Measurements from ENCODE around the gene FTO. TPM values are rescaled to one million over a fixed set of nuclear protein-coding genes. Genes with fewer than 3 reads are reported as not detected.

FTO gene
- total RNA-seq, 1 donor from 2014 or later = 70.5 TPM

GRCh38 chr16:54009464-54010176 lies 305.7 kb downstream of the FTO start:
- intact Hi-C loops (cut with DNase I) = no loop called here
- DNase-seq (ENCODE audit: extremely low spot score in 2 of 2) = no peak

GRCh38 chr16:54015147-54015546 lies 311.2 kb downstream of the FTO start:
- H3K27me3 ChIP-seq = no peaks in the 10 kb centered on the region
- H3K4me3 ChIP-seq = no peak overlapping the region
- no peak for DNase-seq (ENCODE audit: extremely low spot score in 2 of 2)
- H3K27ac ChIP-seq = no peak overlapping the region
- H3K36me3 ChIP-seq = no peaks in the 10 kb centered on the region
- no peaks in the 10 kb centered on the region for H3K4me1 ChIP-seq
- intact Hi-C loops (cut with DNase I) = no loop called here
- TF ChIP-seq CTCF (IDR thresholded peaks at IDR 0.05) = no peak
- TF ChIP-seq POLR2A (IDR thresholded peaks at IDR 0.05) = no peak
- TF ChIP-seq POLR2AphosphoS5 (IDR thresholded peaks at IDR 0.05; ENCODE audit: insufficient read depth in 1 of 2, low read depth in 1 of 2) = no peak
- no peaks in the 10 kb centered on the region for H3K9me3 ChIP-seq

More at GRCh38 chr16:54009464-54010176, 305.7 kb downstream of the FTO start:
- TF ChIP-seq CTCF (IDR thresholded peaks at IDR 0.05) (no peak), POLR2A (IDR thresholded peaks at IDR 0.05) (no peak), POLR2AphosphoS5 (IDR thresholded peaks at IDR 0.05; ENCODE audit: insufficient read depth in 1 of 2, low read depth in 1 of 2) (no peak)
- H3K4me1 ChIP-seq = no peaks in the 10 kb centered on the region
- H3K27ac ChIP-seq = no peak overlapping the region
- no peak overlapping the region for H3K4me3 ChIP-seq
- no peaks in the 10 kb centered on the region for H3K36me3 ChIP-seq
- no peaks in the 10 kb centered on the region for H3K9me3 ChIP-seq
- H3K27me3 ChIP-seq = no peaks in the 10 kb centered on the region

- no peaks in the 10 kb centered on the region for H3K4me1 ChIP-seq
- H3K27me3 ChIP-seq = no peaks in the 10 kb centered on the region
- DNase-seq (ENCODE audit: extremely low spot score in 2 of 2) = no peak
- intact Hi-C loops (cut with DNase I) = no loop called here
- no peak overlapping the region for H3K27ac ChIP-seq
- H3K9me3 ChIP-seq = no peaks in the 10 kb centered on the region
- H3K4me3 ChIP-seq = no peak overlapping the region
- H3K36me3 ChIP-seq = no peaks in the 10 kb centered on the region
- TF ChIP-seq CTCF (IDR thresholded peaks at IDR 0.05) (no peak), POLR2A (IDR thresholded peaks at IDR 0.05) (no peak), POLR2AphosphoS5 (IDR thresholded peaks at IDR 0.05; ENCODE audit: insufficient read depth in 1 of 2, low read depth in 1 of 2) (no peak)
Measured at GRCh38 chr16:54022362-54022761, 318.4 kb downstream of the FTO start.

GRCh38 chr16:54026456-54026855 lies 322.5 kb downstream of the FTO start:
- H3K36me3 ChIP-seq = no peaks in the 10 kb centered on the region
- intact Hi-C loops (cut with DNase I) = no loop called here
- no peak overlapping the region for H3K4me3 ChIP-seq
- no peak for DNase-seq (ENCODE audit: extremely low spot score in 2 of 2)
- H3K9me3 ChIP-seq = peaks cover 8% of the 10 kb centered on the region
- H3K27me3 ChIP-seq = no peaks in the 10 kb centered on the region
- no peak overlapping the region for H3K27ac ChIP-seq
- no peak for TF ChIP-seq POLR2A (IDR thresholded peaks at IDR 0.05)
- no peak for TF ChIP-seq POLR2AphosphoS5 (IDR thresholded peaks at IDR 0.05; ENCODE audit: insufficient read depth in 1 of 2, low read depth in 1 of 2)
- TF ChIP-seq CTCF (IDR thresholded peaks at IDR 0.05) = no peak
- no peaks in the 10 kb centered on the region for H3K4me1 ChIP-seq

- H3K27me3 ChIP-seq = no peaks in the 10 kb centered on the region
- no peaks in the 10 kb centered on the region for H3K4me1 ChIP-seq
- no peaks in the 10 kb centered on the region for H3K36me3 ChIP-seq
- no peak for DNase-seq (ENCODE audit: extremely low spot score in 2 of 2)
- peaks cover 8% of the 10 kb centered on the region for H3K9me3 ChIP-seq
- TF ChIP-seq POLR2AphosphoS5 (IDR thresholded peaks at IDR 0.05; ENCODE audit: insufficient read depth in 1 of 2, low read depth in 1 of 2) (no peak), CTCF (IDR thresholded peaks at IDR 0.05) (no peak), POLR2A (IDR thresholded peaks at IDR 0.05) (no peak)
- H3K4me3 ChIP-seq = no peak overlapping the region
- intact Hi-C loops (cut with DNase I) = no loop called here
- H3K27ac ChIP-seq = no peak overlapping the region
Measured at GRCh38 chr16:54027062-54027461, 323.1 kb downstream of the FTO start.
